MCF 10A (cell line): Measurements from ENCODE around the gene C9orf43. TPM values are rescaled to one million over a fixed set of nuclear protein-coding genes. Genes with fewer than 3 reads are reported as not detected.

ENCODE experiments used
- BruUV-seq: library from RNA; stranded (reverse); fragments of 400-500 nt; replicated peaks from 2 replicates; lab custom pipeline; 2021; lab: Mats Ljungman, UMichigan
- CTCF ChIA-PET: fragments of 300-600 bp; sonication (Branson Sonifier 250); formaldehyde crosslinking; extraction: SDS; loops from one replicate; lab custom pipeline; 2021; ENCODE audit warnings: antibody characterized with exemption, inconsistent platforms; lab: Yijun Ruan, JAX
- POLR2A ChIA-PET: fragments of 300-600, 350-650 bp; sonication (Branson Sonifier 250); formaldehyde crosslinking; extraction: SDS; loops from one replicate; lab custom pipeline; 2020; ENCODE audit warnings: antibody characterized with exemption, inconsistent platforms; lab: Yijun Ruan, JAX
- DNase-seq: peaks from one replicate; pipeline ENCODE4 v3.0.0-alpha.2; 2018; ENCODE audit not compliant: unreplicated experiment
- H3K27ac Mint-ChIP-seq: one replicate; pipeline ENCODE4 v1.8.0; 2022; ENCODE audit warnings: mild to moderate bottlenecking, low read depth, mixed read lengths; ENCODE audit not compliant: unreplicated experiment
- H3K27me3 Mint-ChIP-seq: one replicate; pipeline ENCODE4 v1.8.0; 2022; ENCODE audit warnings: mixed read lengths; ENCODE audit not compliant: insufficient read depth, unreplicated experiment
- H3K36me3 Mint-ChIP-seq: one replicate; pipeline ENCODE4 v1.8.0; 2022; ENCODE audit warnings: mild to moderate bottlenecking, moderate library complexity, mixed read lengths; ENCODE audit not compliant: insufficient read depth, unreplicated experiment
- H3K4me1 Mint-ChIP-seq: one replicate; pipeline ENCODE4 v1.8.0; 2022; ENCODE audit warnings: mixed read lengths; ENCODE audit not compliant: insufficient read depth, unreplicated experiment
- H3K4me3 Mint-ChIP-seq: one replicate; pipeline ENCODE4 v1.8.0; 2022; ENCODE audit warnings: mild to moderate bottlenecking, moderate library complexity, mixed read lengths; ENCODE audit not compliant: unreplicated experiment
- H3K9me3 Mint-ChIP-seq: one replicate; pipeline ENCODE4 v1.8.0; 2022; ENCODE audit warnings: mixed read lengths; ENCODE audit not compliant: unreplicated experiment
- intact Hi-C: fragments of 100-400 bp; cut with micrococcal nuclease; formaldehyde crosslinking; loops from 2 replicates; pipeline ENCODE4 v1.14.1; 2022
- total RNA-seq: library from RNA; stranded (reverse); gene quantifications from 2 replicates; pipeline ENCODE4 v1.2.3, GENCODE V29; 2022
- TF ChIP-seq, protein P1 (sequence below): fragments of 200-600 bp; IDR thresholded peaks from one replicate; pipeline ENCODE4 v1.8.0; 2022; ENCODE audit warnings: antibody characterized with exemption, mild to moderate bottlenecking; ENCODE audit not compliant: unreplicated experiment

The C9orf43 gene
- total RNA-seq, 1 experiment from 2014 or later: 0.84 TPM

DNA sequence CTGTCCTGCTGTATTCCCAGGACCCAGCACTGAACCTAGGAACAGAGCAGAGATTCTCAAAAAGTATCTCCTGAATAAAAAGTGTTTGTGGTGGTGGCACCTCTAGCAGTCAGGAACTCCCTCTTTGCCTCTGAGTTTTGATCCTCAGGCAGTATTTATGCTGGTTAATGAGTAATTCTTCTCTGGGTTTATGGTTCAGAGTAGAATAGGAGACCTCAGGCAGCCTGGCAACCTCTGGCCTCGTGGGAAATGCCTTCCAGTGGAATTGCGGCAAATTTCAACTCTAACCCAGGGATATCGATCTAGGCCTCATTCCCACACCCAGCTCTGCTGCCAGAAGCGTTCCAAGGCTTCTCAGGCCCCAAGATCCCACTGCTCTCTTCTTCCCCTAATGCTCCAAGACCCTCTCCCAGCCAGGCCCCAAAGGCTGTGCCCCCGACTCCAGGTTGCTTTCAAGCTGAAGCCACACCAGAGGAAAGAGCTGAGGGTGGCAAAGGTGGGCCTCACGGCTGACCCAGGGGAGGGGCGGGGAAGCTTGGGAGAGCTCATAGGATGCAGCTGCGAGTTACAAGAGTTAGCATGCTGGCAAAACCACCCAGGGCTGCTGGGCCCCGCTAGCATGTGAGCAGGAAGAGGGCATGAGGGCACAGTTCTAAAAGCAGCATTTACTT is 22.9 kb upstream of the C9orf43 start:
- no peaks in the 10 kb centered on the region for H3K9me3 Mint-ChIP-seq
- H3K4me1 Mint-ChIP-seq: no peaks in the 10 kb centered on the region
- no peak overlapping the region for H3K4me3 Mint-ChIP-seq
- H3K27ac Mint-ChIP-seq: no peak overlapping the region
- no peaks in the 10 kb centered on the region for H3K36me3 Mint-ChIP-seq
- no peak for DNase-seq
- ChIA-PET CTCF (interaction anchor here (0.6 to 1.4 kb wide), 5 partner anchors 12 to 147 kb away, joined by 3 to 5 read pairs (median 4); partner anchors contain the start of gene ALAD), POLR2A (interaction anchor here (0.6 to 1.0 kb wide), 2 partner anchors 87 to 1089 kb away, joined by 3 to 4 read pairs; no protein-coding TSS in a partner anchor)
- H3K27me3 Mint-ChIP-seq: no peaks in the 10 kb centered on the region
- TF ChIP-seq, protein P1, sequence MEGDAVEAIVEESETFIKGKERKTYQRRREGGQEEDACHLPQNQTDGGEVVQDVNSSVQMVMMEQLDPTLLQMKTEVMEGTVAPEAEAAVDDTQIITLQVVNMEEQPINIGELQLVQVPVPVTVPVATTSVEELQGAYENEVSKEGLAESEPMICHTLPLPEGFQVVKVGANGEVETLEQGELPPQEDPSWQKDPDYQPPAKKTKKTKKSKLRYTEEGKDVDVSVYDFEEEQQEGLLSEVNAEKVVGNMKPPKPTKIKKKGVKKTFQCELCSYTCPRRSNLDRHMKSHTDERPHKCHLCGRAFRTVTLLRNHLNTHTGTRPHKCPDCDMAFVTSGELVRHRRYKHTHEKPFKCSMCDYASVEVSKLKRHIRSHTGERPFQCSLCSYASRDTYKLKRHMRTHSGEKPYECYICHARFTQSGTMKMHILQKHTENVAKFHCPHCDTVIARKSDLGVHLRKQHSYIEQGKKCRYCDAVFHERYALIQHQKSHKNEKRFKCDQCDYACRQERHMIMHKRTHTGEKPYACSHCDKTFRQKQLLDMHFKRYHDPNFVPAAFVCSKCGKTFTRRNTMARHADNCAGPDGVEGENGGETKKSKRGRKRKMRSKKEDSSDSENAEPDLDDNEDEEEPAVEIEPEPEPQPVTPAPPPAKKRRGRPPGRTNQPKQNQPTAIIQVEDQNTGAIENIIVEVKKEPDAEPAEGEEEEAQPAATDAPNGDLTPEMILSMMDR: no peak
- no TSS peak for BruUV-seq
- intact Hi-C loops: no loop called here

DNA sequence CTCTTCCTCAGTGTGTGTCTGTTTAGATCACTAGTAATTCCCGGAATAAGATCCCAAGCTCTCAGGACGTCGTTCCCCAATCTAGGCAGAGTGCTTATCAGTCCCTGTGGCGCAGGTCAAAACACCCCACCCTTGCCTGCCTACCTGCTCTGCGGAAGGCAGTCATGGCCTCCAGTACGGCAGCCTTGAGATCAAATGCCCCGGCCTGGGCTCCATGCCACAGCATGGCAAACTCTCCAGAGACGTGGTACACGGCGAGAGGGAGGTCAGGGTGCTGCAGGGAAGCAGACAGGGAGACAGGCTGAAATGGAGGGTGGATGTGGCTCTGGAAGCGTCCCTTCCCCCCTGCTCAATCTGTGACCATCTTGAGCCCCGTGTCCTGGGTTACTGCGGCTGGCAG is 21.7 kb upstream of the C9orf43 start:
- H3K9me3 Mint-ChIP-seq: no peaks in the 10 kb centered on the region
- CTCF ChIA-PET: interaction anchor here (0.6 to 1.0 kb wide), 2 partner anchors 12 to 423 kb away, joined by 4 read pairs; partner anchors contain the start of gene ALAD
- no peaks in the 10 kb centered on the region for H3K4me1 Mint-ChIP-seq
- H3K27me3 Mint-ChIP-seq: no peaks in the 10 kb centered on the region
- intact Hi-C loops: no loop called here
- H3K36me3 Mint-ChIP-seq: no peaks in the 10 kb centered on the region
- TF ChIP-seq, protein P1: no peak
- DNase-seq: no peak
- H3K4me3 Mint-ChIP-seq: no peak overlapping the region
- POLR2A ChIA-PET: no interaction called here
- H3K27ac Mint-ChIP-seq: no peak overlapping the region
- no TSS peak for BruUV-seq

DNA sequence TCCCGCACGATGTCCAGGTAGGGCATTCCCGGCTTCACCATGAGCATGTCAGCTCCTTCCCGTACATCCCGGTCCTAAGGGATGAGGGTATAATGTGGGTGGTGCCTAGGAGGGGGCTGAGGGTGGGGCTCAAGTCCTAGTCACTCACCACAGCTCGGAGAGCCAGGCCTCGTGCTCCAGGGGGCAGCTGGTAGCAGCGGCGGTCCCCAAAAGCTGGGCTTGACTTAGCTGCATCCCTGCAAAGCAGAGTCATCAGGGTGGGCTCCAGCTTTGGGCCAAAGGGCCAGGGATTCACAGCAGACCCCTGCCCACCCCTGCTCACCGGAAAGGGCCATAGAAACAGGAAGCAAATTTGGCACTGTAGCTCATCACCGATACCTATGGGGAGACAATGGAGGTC is 21.1 kb upstream of the C9orf43 start:
- no peak for DNase-seq
- Mint-ChIP-seq H3K27me3 (no peaks in the 10 kb centered on the region), H3K4me1 (no peaks in the 10 kb centered on the region)

More for the DNA sequence above, 21.1 kb upstream of the C9orf43 start:
- ChIA-PET CTCF (interaction anchor here (0.6 to 0.9 kb wide), 5 partner anchors 12 to 702 kb away, joined by 3 to 4 read pairs (median 3); partner anchors contain the start of gene CDC26), POLR2A (no interaction called here)
- TF ChIP-seq, protein P1: no peak
- no peak overlapping the region for H3K4me3 Mint-ChIP-seq
- H3K27ac Mint-ChIP-seq: no peak overlapping the region
- intact Hi-C loops: no loop called here
- BruUV-seq: no TSS peak
- no peaks in the 10 kb centered on the region for H3K9me3 Mint-ChIP-seq
- no peaks in the 10 kb centered on the region for H3K36me3 Mint-ChIP-seq
